HepG2 (cell line): ENCODE measurements around the gene AFDN. TPM values are rescaled to one million over a fixed set of nuclear protein-coding genes. Genes with fewer than 3 reads are reported as not detected.

Experiments
- BORCS8-MEF2B ChIP-seq: sonication (generic); formaldehyde crosslinking; IDR thresholded peaks from 2 replicates; pipeline ENCODE4 v1.8.0; 2022; ENCODE audit warnings: mild to moderate bottlenecking, missing genetic modification reagents
- BRF2 ChIP-seq: sonication (generic); formaldehyde crosslinking; IDR thresholded peaks from 2 replicates; pipeline ENCODE4 v1.8.1; 2022; ENCODE audit warnings: mild to moderate bottlenecking, missing genetic modification reagents
- DRAP1 ChIP-seq: IDR thresholded peaks from 2 replicates; pipeline ENCODE4 v1.6.1; 2016; ENCODE audit warnings: missing genetic modification reagents, missing compliant biosample characterization
- FLYWCH1 ChIP-seq: sonication (generic); formaldehyde crosslinking; IDR thresholded peaks from 2 replicates; pipeline ENCODE4 v1.8.1; 2023; ENCODE audit warnings: mild to moderate bottlenecking, missing genetic modification reagents
- FOXP1 ChIP-seq, 2 experiments: fragments of 450-650 bp in 1 of 2; IDR thresholded peaks; 2 replicates each; pipeline ENCODE4 v1.6.1; 2017 to 2018; ENCODE audit warnings: antibody characterized with exemption in 1 of 2
- HNF4A ChIP-seq: sonication (generic); formaldehyde crosslinking; IDR thresholded peaks from 2 replicates; pipeline ENCODE4 v1.4.0; 2020; ENCODE audit warnings: missing genetic modification reagents
- JUND ChIP-seq: sonication (generic); formaldehyde crosslinking; IDR thresholded peaks from 2 replicates; pipeline ENCODE4 v1.8.0; 2022; ENCODE audit warnings: mild to moderate bottlenecking, missing genetic modification reagents
- KDM1A ChIP-seq: IDR thresholded peaks from 2 replicates; pipeline ENCODE4 v1.6.1; 2016; ENCODE audit warnings: missing compliant biosample characterization
- KDM6A ChIP-seq: IDR thresholded peaks from 2 replicates; pipeline ENCODE4 v1.6.1; 2016; ENCODE audit warnings: low read depth
- MAFG ChIP-seq: sonication (generic); formaldehyde crosslinking; IDR thresholded peaks from 2 replicates; pipeline ENCODE4 v1.5.1; 2020; ENCODE audit warnings: mild to moderate bottlenecking, missing genetic modification reagents
- POLR2AphosphoS5 ChIP-seq: IDR thresholded peaks from 2 replicates; pipeline ENCODE4 v1.6.1; 2012; ENCODE audit warnings: low read depth, low read length
- POLR2G ChIP-seq: fragments of 200-400 bp; formaldehyde crosslinking; IDR thresholded peaks from 2 replicates; pipeline ENCODE4 v1.6.1; 2018; ENCODE audit warnings: mild to moderate bottlenecking, low read depth, low read length, moderate library complexity
- SMAD9 ChIP-seq: sonication (generic); formaldehyde crosslinking; IDR thresholded peaks from 2 replicates; pipeline ENCODE4 v1.5.1; 2020; ENCODE audit warnings: mild to moderate bottlenecking, missing genetic modification reagents
- TBX2 ChIP-seq: sonication (generic); formaldehyde crosslinking; IDR thresholded peaks from 2 replicates; pipeline ENCODE4 v1.5.0; 2020; ENCODE audit warnings: missing genetic modification reagents, mild to moderate bottlenecking, borderline replicate concordance
- TFAP4 ChIP-seq: sonication (generic); IDR thresholded peaks from 2 replicates; pipeline ENCODE4 v1.6.1; 2016; ENCODE audit warnings: low read depth, borderline replicate concordance
- TFE3 ChIP-seq: IDR thresholded peaks from 2 replicates; pipeline ENCODE4 v1.6.1; 2016
- TOE1 ChIP-seq: sonication (generic); formaldehyde crosslinking; IDR thresholded peaks from 2 replicates; pipeline ENCODE4 v1.4.0; 2020; ENCODE audit warnings: mild to moderate bottlenecking, missing genetic modification reagents
- TOPORS ChIP-seq: sonication (generic); formaldehyde crosslinking; IDR thresholded peaks from 2 replicates; pipeline ENCODE4 v1.8.0; 2023; ENCODE audit warnings: mild to moderate bottlenecking, missing genetic modification reagents
- ZBTB4 ChIP-seq: sonication (generic); formaldehyde crosslinking; IDR thresholded peaks from 2 replicates; pipeline ENCODE4 v1.4.0; 2020; ENCODE audit warnings: missing genetic modification reagents, mild to moderate bottlenecking, borderline replicate concordance
- ZNF317 ChIP-seq: sonication (generic); formaldehyde crosslinking; IDR thresholded peaks from 2 replicates; pipeline ENCODE4 v1.5.0; 2020; ENCODE audit warnings: mild to moderate bottlenecking, missing genetic modification reagents
- ZNF44 ChIP-seq: sonication (generic); formaldehyde crosslinking; IDR thresholded peaks from 2 replicates; pipeline ENCODE4 v1.5.1; 2020; ENCODE audit warnings: mild to moderate bottlenecking, missing genetic modification reagents
- ZNF569 ChIP-seq: sonication (generic); formaldehyde crosslinking; IDR thresholded peaks from 2 replicates; pipeline ENCODE4 v1.5.0; 2020; ENCODE audit warnings: mild to moderate bottlenecking, missing genetic modification reagents, moderate library complexity, borderline replicate concordance
- ZNF747 ChIP-seq: sonication (generic); formaldehyde crosslinking; IDR thresholded peaks from 2 replicates; pipeline ENCODE4 v1.8.1; 2023; ENCODE audit warnings: missing genetic modification reagents, mild to moderate bottlenecking, borderline replicate concordance
- ZNF788 ChIP-seq: sonication (generic); formaldehyde crosslinking; IDR thresholded peaks from 2 replicates; pipeline ENCODE4 v1.5.0; 2020; ENCODE audit warnings: mild to moderate bottlenecking, missing genetic modification reagents, borderline replicate concordance
- ZNF891 ChIP-seq: sonication (generic); formaldehyde crosslinking; IDR thresholded peaks from 2 replicates; pipeline ENCODE4 v1.5.0; 2020; ENCODE audit warnings: mild to moderate bottlenecking, missing genetic modification reagents
- polyA plus RNA-seq, 8 experiments: library from polyadenylated mRNA; depleted of rRNA in 3 of 8; stranded (reverse) in 7 of 8; unstranded in 1 of 8; fragments of >200 nt; fragmentation: Illumina TruSeq in 4 of 8; extraction: Trizol in 4 of 8; gene quantifications; 2 replicates each; pipeline versions ENCODE4 v1.2.1 to v1.2.3, GENCODE V29; 2011 to 2016; ENCODE audit warnings: low read depth in 4 of 8, missing spikeins in 1 of 8, mixed read lengths in 1 of 8; ENCODE audit not compliant: insufficient read depth in 1 of 8
- total RNA-seq, 5 experiments: library from RNA; depleted of rRNA; stranded (reverse); fragments of >200 nt; fragmentation: Illumina TruSeq; extraction: Trizol; gene quantifications; 2 replicates each; pipeline ENCODE4 v1.2.3, GENCODE V29; 2016; ENCODE audit warnings: low read depth in 1 of 5

AFDN gene
- total and polyA plus RNA-seq, 2 of the 13 experiments (the other 11 are each of a cell fraction or from before 2014, with no cell fraction given): 136 to 151 TPM

- TF ChIP-seq BRF2 (CRISPR knock-in tag) (0 out of 2 replicates have a peak, but pooled peaks have one; percentile 66), KDM1A (CRISPR knock-in tag) (peak; percentile 64), BORCS8-MEF2B (CRISPR knock-in tag) (0 out of 2 replicates have a peak, but pooled peaks have one; percentile 30), FLYWCH1 (CRISPR knock-in tag) (no peak), JUND (CRISPR knock-in tag) (no peak), DRAP1 (CRISPR knock-in tag) (peak; percentile 17; the same call in 1 of the 2 replicates), ZNF44 (CRISPR knock-in tag) (no peak), ZNF788 (CRISPR knock-in tag) (no peak), TFAP4 (peak; percentile 26; the same call in 1 of the 2 replicates), FOXP1 (IDR thresholded peaks at IDR 0.05) (no peak), FOXP1 (CRISPR knock-in tag; IDR thresholded peaks at IDR 0.05) (peak; percentile 82), POLR2AphosphoS5 (no peak), TOPORS (CRISPR knock-in tag) (peak; percentile 77; the same call in 1 of the 2 replicates), POLR2G (no peak), ZBTB4 (CRISPR knock-in tag) (0 out of 2 replicates have a peak, but pooled peaks have one; percentile 33), KDM6A (CRISPR knock-in tag) (peak; percentile 73; the same call in 1 of the 2 replicates), HNF4A (peak; percentile 93), MAFG (no peak), TBX2 (peak; percentile 80; the same call in 1 of the 2 replicates), ZNF569 (CRISPR knock-in tag) (no peak), TOE1 (no peak), ZNF747 (CRISPR knock-in tag) (no peak; the same call in 1 of the 2 replicates), TFE3 (CRISPR knock-in tag) (peak; percentile 61; the same call in 1 of the 2 replicates), ZNF317 (CRISPR knock-in tag) (no peak), SMAD9 (CRISPR knock-in tag) (no peak), ZNF891 (CRISPR knock-in tag) (no peak)
Observed at GRCh38 chr6:167963589-167964057, 136.9 kb downstream of the AFDN start (continued).
